DOHH2 (cell line): Measurements from ENCODE around the gene GMPR2.

ENCODE experiments used
- EZH2phosphoT487 ChIP-seq: fragments of 200-600 bp; sonication (generic); IDR thresholded peaks from 2 replicates; pipeline ENCODE4 v1.6.1; 2017; ENCODE audit warnings: borderline replicate concordance, mild to moderate bottlenecking, antibody characterized with exemption, low read length, moderate library complexity, mixed read lengths
- TF ChIP-seq, protein P1 (sequence below): fragments of 200-600 bp; sonication (generic); IDR thresholded peaks from one replicate; pipeline ENCODE4 v1.5.1; 2014; ENCODE audit warnings: antibody characterized with exemption, mild to moderate bottlenecking, low read depth, low read length; ENCODE audit not compliant: poor library complexity, severe bottlenecking

DNA sequence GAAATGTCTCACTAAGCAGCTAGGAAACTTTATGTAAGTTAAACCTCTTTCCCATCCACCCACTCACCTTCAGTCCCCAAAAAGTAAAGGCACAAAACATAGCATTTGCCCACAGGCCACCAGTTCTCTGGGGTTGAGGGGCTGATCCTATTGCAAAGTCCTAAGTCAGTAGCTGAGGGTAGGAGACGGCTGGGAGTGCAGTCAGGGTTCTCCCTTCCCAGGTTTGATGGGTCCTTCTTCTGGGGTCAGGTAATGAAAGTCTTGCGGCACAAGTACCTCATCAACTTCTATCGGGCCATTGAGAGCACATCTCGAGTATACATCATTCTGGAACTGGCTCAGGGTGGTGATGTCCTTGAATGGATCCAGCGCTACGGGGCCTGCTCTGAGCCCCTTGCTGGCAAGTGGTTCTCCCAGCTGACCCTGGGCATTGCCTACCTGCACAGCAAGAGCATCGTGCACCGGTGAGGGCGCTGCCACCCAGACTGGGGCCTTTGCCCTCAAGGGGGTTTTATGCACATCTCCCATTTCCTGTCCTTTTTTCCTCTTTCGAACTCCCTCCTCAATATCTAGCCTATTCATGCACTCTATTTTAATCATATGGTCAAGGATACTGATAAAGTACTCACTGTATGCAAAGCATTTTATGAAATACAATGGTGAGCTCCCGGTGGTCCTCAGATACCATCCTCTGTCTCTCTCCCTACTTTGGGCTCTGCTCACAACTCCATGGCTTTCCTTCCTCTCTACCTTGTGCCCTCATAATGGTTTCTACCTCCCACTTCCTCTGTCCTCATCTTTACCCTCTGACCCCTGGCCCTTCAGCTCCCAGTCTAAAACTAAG lies 26.2 kb upstream of the GMPR2 start:
- TF ChIP-seq, protein P1, sequence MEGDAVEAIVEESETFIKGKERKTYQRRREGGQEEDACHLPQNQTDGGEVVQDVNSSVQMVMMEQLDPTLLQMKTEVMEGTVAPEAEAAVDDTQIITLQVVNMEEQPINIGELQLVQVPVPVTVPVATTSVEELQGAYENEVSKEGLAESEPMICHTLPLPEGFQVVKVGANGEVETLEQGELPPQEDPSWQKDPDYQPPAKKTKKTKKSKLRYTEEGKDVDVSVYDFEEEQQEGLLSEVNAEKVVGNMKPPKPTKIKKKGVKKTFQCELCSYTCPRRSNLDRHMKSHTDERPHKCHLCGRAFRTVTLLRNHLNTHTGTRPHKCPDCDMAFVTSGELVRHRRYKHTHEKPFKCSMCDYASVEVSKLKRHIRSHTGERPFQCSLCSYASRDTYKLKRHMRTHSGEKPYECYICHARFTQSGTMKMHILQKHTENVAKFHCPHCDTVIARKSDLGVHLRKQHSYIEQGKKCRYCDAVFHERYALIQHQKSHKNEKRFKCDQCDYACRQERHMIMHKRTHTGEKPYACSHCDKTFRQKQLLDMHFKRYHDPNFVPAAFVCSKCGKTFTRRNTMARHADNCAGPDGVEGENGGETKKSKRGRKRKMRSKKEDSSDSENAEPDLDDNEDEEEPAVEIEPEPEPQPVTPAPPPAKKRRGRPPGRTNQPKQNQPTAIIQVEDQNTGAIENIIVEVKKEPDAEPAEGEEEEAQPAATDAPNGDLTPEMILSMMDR: no peak
- TF ChIP-seq EZH2phosphoT487: no peak
